Esophagus squamous epithelium (tissue), 4 donors: ENCODE results near the gene GAS2.

Source experiments
- POLR2A ChIP-seq, 4 donors: fragments of 450-650 bp; IDR thresholded peaks; one replicate each; pipeline ENCODE4 v1.6.1; 2017; ENCODE audit warnings: antibody characterized with exemption in 4 of 4, mild to moderate bottlenecking in 4 of 4, moderate library complexity in 3 of 4
- TF ChIP-seq, protein P1 (sequence below), 6 experiments: fragments of 450-650 bp in 4 of 6; fragments of 200-600 bp in 2 of 6; sonication (generic) in 2 of 6; IDR thresholded peaks; one replicate each; pipeline ENCODE4 v1.5.1; 2016 to 2019; ENCODE audit warnings: antibody characterized with exemption in 6 of 6, mild to moderate bottlenecking in 4 of 6, moderate library complexity in 4 of 6

DNA sequence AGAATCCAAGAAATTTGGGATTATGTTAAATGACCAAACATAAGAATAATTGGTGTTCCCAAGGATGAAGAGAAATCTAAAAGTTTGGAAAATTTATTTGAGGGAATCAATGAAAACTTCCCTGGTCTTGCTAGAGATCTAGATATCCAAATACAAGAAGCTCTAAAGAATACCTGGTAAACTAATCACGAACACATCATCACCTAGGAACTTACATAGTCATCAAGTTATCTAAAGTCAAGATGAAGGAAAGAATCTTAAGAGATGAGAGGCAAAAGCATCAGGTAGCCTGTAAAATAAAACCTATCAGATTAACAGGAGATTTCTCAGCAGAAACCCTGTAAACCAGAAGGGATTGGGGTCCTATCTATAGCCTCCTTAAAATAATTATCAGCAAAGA lies 46.9 kb downstream of the GAS2 start:
- no peak for TF ChIP-seq POLR2A (IDR thresholded peaks at IDR 0.05)
- TF ChIP-seq, protein P1, sequence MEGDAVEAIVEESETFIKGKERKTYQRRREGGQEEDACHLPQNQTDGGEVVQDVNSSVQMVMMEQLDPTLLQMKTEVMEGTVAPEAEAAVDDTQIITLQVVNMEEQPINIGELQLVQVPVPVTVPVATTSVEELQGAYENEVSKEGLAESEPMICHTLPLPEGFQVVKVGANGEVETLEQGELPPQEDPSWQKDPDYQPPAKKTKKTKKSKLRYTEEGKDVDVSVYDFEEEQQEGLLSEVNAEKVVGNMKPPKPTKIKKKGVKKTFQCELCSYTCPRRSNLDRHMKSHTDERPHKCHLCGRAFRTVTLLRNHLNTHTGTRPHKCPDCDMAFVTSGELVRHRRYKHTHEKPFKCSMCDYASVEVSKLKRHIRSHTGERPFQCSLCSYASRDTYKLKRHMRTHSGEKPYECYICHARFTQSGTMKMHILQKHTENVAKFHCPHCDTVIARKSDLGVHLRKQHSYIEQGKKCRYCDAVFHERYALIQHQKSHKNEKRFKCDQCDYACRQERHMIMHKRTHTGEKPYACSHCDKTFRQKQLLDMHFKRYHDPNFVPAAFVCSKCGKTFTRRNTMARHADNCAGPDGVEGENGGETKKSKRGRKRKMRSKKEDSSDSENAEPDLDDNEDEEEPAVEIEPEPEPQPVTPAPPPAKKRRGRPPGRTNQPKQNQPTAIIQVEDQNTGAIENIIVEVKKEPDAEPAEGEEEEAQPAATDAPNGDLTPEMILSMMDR (IDR thresholded peaks at IDR 0.05), result no peak
